ENCODE data around the gene DCK.

DCK gene

GRCh38 chr4:70993181-70994068, at the start of gene DCK:
TSS of gene DCK (plus strand) at chr4:70993649. CDS start at chr4:70993836, 187 bp downstream.
- Mint-ChIP-seq H3K36me3 (peaks cover 44% of the 10 kb centered on the region), H3K4me1 (peaks cover 50% of the 10 kb centered on the region), H3K9me3 (no peaks in the 10 kb centered on the region), H3K4me3 (peak within 1 kb of the TSS; percentile 93), H3K27me3 (no peaks in the 10 kb centered on the region), H3K27ac (peak within 1 kb of the TSS; percentile 89)
- DNase-seq, result peak; percentile 87
- CTCF ChIA-PET, result interaction anchor here (1.1 to 3.2 kb wide), 3 partner anchors 11 to 16 kb away, joined by 3 to 24 read pairs (median 12); no protein-coding TSS in a partner anchor

DNA sequence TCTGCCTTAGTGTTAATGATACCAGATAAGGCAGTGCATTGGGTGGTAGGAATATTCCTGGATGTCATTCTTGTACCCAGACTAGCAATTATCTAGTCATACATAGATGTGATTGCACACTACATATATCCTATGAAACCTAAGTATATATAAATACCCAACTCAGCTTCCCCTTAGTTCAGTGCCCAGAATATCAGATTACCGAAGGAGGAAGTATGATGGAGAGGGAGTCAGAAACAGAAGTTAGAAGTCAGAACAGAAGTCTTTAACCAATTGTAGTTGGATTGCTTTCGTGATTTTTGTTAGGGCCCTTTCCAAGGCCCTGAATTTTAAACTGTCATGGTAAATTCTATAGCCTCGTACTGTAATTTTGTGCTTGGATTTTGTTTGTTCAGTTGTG, 48.4 kb upstream of the DCK start:
- H3K9me3 Mint-ChIP-seq, result no peaks in the 10 kb centered on the region
- no peaks in the 10 kb centered on the region for H3K4me1 Mint-ChIP-seq
- H3K27me3 Mint-ChIP-seq, result no peaks in the 10 kb centered on the region
- CTCF ChIA-PET, result no interaction called here
- no peak for DNase-seq
- H3K36me3 Mint-ChIP-seq, result peaks cover 4% of the 10 kb centered on the region
- no peak overlapping the region for H3K4me3 Mint-ChIP-seq
- H3K27ac Mint-ChIP-seq, result no peak overlapping the region

GRCh38 chr4:70945452-70946055, 47.9 kb upstream of the DCK start:
- Mint-ChIP-seq H3K9me3 (no peaks in the 10 kb centered on the region), H3K4me1 (no peaks in the 10 kb centered on the region), H3K27me3 (no peaks in the 10 kb centered on the region), H3K36me3 (peaks cover 4% of the 10 kb centered on the region), H3K27ac (no peak overlapping the region), H3K4me3 (no peak overlapping the region)
- CTCF ChIA-PET, result no interaction called here
- no peak for DNase-seq

GRCh38 chr4:70946939-70947338, 46.5 kb upstream of the DCK start:
- CTCF ChIA-PET, result interaction anchor here (0.5 kb wide), 1 partner anchor 746 kb away, joined by 3 read pairs; no protein-coding TSS in a partner anchor

DNA sequence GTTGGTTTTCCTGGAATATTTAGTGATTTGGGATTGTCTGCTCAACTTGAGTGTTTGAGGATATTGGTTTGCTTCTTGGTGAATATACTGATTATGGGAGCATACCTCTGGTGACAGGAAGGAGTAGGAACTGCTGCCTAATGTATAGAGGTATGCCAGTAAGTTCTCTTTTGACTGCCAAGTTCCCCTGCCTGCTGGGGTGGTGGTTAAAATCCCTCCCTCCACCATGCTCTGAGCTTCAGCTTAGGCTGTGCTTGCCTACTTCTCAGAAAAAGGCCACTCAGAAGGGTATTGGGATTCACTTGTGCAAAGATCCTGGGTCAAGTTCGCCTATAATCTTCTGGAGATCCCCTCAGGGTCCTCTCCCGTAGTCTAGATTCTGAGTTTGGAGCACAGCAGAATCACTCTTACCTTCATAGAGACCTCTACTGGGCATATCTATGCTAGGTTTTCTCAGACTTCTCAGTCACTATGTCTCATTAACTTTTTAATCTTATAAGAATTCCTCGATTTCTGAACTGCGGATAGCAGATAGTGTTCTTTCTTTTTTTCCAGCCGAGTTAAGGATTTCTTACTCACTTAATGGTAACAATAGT, 44.7 kb upstream of the DCK start:
- CTCF ChIA-PET, result interaction anchor here (1.2 kb wide), 1 partner anchor 38 kb away, joined by 3 read pairs; no protein-coding TSS in a partner anchor
- no peak overlapping the region for H3K4me3 Mint-ChIP-seq
- H3K4me1 Mint-ChIP-seq, result no peaks in the 10 kb centered on the region

More at GRCh38 chr4:70946939-70947338, 46.5 kb upstream of the DCK start:
- DNase-seq, result no peak
- no peaks in the 10 kb centered on the region for H3K4me1 Mint-ChIP-seq
- no peak overlapping the region for H3K27ac Mint-ChIP-seq
- H3K9me3 Mint-ChIP-seq, result no peaks in the 10 kb centered on the region
- peaks cover 4% of the 10 kb centered on the region for H3K36me3 Mint-ChIP-seq
- H3K27me3 Mint-ChIP-seq, result no peaks in the 10 kb centered on the region
- H3K4me3 Mint-ChIP-seq, result no peak overlapping the region

GRCh38 chr4:70954032-70954431, 39.4 kb upstream of the DCK start:
- Mint-ChIP-seq H3K36me3 (no peaks in the 10 kb centered on the region), H3K27me3 (no peaks in the 10 kb centered on the region), H3K27ac (no peak overlapping the region), H3K9me3 (no peaks in the 10 kb centered on the region), H3K4me1 (no peaks in the 10 kb centered on the region), H3K4me3 (no peak overlapping the region)
- CTCF ChIA-PET, result no interaction called here
- DNase-seq, result no peak

More for the DNA sequence above, 44.7 kb upstream of the DCK start:
- DNase-seq, result no peak
- Mint-ChIP-seq H3K36me3 (no peaks in the 10 kb centered on the region), H3K27ac (no peak overlapping the region), H3K27me3 (no peaks in the 10 kb centered on the region), H3K9me3 (no peaks in the 10 kb centered on the region)

DNA sequence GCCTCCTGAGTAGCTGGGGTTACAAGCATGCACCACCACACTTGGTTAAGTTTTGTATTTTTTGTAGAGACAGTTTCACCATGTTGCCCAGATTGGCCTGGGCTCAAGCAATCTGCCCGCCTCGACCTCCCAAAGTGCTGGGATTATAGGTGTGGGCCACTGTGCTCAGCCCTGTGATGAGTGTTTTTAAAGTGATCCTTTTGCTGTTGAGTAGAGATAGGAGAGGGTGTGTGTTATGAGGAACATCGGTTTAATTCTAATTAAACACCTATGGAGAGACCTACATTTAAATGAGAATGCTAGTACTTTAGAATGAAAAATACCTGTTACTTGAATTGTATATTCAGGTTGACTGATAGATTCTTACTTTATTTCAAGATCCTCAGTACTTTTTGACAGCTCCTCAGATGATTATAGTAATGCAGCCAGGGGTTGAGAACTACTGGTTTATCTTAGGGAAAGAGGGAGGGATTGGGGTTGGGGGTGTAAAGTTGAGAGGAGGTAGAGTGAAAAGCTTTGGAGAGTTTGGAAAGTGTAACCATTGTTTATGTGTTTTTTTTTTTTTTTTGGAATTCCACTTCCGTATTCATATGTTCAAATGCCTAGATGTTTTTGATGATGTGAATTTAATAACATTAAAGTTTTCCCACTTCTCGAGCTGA, 36.8 kb upstream of the DCK start:
- Mint-ChIP-seq H3K27me3 (no peaks in the 10 kb centered on the region), H3K36me3 (no peaks in the 10 kb centered on the region), H3K4me1 (no peaks in the 10 kb centered on the region), H3K9me3 (no peaks in the 10 kb centered on the region), H3K4me3 (no peak overlapping the region), H3K27ac (no peak overlapping the region)
- CTCF ChIA-PET, result no interaction called here
- DNase-seq, result no peak

- H3K4me1 Mint-ChIP-seq, result no peaks in the 10 kb centered on the region
- no peaks in the 10 kb centered on the region for H3K9me3 Mint-ChIP-seq
- no peaks in the 10 kb centered on the region for H3K27me3 Mint-ChIP-seq
- no peak overlapping the region for H3K27ac Mint-ChIP-seq
- CTCF ChIA-PET, result interaction anchor here (1.4 kb wide), 2 partner anchors 8 to 52 kb away, joined by 3 to 4 read pairs; no protein-coding TSS in a partner anchor
- no peak for DNase-seq
- no peak overlapping the region for H3K4me3 Mint-ChIP-seq
- peaks cover 2% of the 10 kb centered on the region for H3K36me3 Mint-ChIP-seq
Measured at GRCh38 chr4:70958681-70959080, 34.8 kb upstream of the DCK start.

DNA sequence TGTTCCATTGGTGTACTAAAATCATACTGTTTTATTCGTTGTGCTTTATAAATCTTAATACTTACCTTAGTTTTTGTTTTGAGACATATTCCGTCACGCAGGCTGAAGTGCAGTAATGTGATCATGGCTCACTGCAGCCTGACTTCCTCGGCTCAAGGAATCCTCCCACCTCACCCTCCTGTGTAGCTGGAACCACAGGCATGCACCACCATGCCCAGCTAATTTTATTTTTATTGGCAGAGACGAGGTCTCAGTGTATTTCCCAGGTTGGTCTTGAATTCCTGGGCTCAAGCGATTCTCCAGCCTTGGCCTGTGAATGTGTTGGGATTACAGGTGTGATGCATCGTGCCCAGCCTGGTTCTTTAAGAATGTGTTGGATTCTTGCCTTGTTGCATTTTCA, 24.4 kb upstream of the DCK start:
- CTCF ChIA-PET, result interaction anchor here (2.0 kb wide), 1 partner anchor 41 kb away, joined by 7 read pairs; no protein-coding TSS in a partner anchor
- H3K9me3 Mint-ChIP-seq, result no peaks in the 10 kb centered on the region
- H3K27me3 Mint-ChIP-seq, result no peaks in the 10 kb centered on the region
- H3K27ac Mint-ChIP-seq, result no peak overlapping the region
- peaks cover 6% of the 10 kb centered on the region for H3K36me3 Mint-ChIP-seq
- no peak overlapping the region for H3K4me3 Mint-ChIP-seq
- no peak for DNase-seq
- peaks cover 14% of the 10 kb centered on the region for H3K4me1 Mint-ChIP-seq

GRCh38 chr4:70976252-70976651, 17.2 kb upstream of the DCK start:
- Mint-ChIP-seq H3K4me3 (no peak overlapping the region), H3K27ac (no peak overlapping the region), H3K4me1 (peaks cover 8% of the 10 kb centered on the region), H3K9me3 (no peaks in the 10 kb centered on the region), H3K36me3 (peaks cover 14% of the 10 kb centered on the region), H3K27me3 (no peaks in the 10 kb centered on the region)
- CTCF ChIA-PET, result interaction anchor here (1.0 kb wide), 1 partner anchor 19 kb away, joined by 3 read pairs; no protein-coding TSS in a partner anchor
- DNase-seq, result no peak

GRCh38 chr4:70979445-70980008, 13.9 kb upstream of the DCK start:
- Mint-ChIP-seq H3K36me3 (peaks cover 9% of the 10 kb centered on the region), H3K4me1 (no peaks in the 10 kb centered on the region), H3K27ac (no peak overlapping the region), H3K9me3 (no peaks in the 10 kb centered on the region), H3K4me3 (no peak overlapping the region), H3K27me3 (no peaks in the 10 kb centered on the region)
- DNase-seq, result no peak
- CTCF ChIA-PET, result no interaction called here

DNA sequence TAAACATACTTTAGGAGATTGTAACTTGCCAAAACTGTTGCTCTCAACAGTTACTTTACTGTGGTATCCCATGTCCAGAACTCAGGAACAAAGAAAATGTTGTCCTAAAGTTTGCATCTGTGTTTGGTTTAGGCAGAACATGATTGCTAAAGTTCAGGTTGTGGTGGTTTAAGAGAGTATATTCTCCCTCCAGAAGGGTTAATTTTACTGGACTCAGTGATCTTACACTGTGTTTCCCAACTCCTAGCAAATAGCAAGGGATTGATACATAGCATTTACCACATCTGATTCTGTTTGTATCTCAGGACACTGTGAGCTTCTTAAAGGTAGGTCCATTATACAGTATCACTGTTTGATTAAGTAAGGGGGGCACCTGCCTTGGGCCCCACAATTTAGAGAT, 13.3 kb upstream of the DCK start:
- Mint-ChIP-seq H3K36me3 (peaks cover 6% of the 10 kb centered on the region), H3K9me3 (no peaks in the 10 kb centered on the region), H3K27me3 (no peaks in the 10 kb centered on the region), H3K27ac (no peak overlapping the region), H3K4me3 (no peak overlapping the region), H3K4me1 (no peaks in the 10 kb centered on the region)
- no peak for DNase-seq
- CTCF ChIA-PET, result no interaction called here

DNA sequence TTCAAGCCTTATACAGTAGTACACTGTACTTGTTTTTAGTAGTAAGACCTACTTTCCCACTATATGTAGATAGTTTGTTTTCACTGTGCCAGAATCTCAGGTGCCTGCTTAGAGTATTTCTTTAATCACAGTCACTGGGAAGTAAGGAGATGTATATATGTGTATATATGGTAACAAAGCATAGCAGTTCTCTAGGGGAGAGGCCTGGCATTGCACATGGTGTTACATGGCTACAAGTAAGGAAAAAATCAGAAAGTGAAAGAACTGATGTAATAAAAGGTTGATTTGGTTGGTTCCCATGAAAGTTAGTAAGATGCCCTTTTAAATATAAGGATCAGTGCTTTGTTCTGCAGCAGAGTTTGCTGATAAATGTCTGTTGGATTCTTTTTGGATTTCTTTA, 9.3 kb upstream of the DCK start:
- Mint-ChIP-seq H3K36me3 (no peaks in the 10 kb centered on the region), H3K27ac (no peak overlapping the region), H3K9me3 (no peaks in the 10 kb centered on the region), H3K27me3 (no peaks in the 10 kb centered on the region), H3K4me1 (no peaks in the 10 kb centered on the region), H3K4me3 (no peak overlapping the region)
- CTCF ChIA-PET, result no interaction called here
- no peak for DNase-seq

DNA sequence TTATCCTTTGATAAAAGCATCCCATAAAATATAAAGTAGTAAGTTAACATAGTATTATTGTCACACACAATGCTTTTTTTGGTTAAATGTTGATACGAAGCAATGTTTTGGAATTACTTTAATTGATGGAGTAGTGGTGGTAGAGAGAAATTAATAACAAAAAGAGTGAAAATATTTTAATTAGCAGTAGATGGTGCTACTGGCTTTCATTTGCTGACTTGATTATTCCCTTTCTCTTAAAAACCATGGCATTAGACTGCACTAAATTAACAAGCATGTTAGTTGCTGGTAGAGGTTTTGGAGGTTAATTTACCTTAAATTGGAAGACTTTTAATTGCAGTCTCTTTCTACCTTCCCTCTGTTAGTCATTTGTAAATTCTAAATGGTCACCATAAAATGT, 8.9 kb upstream of the DCK start:
- no peak for DNase-seq
- H3K36me3 Mint-ChIP-seq, result no peaks in the 10 kb centered on the region
- no peak overlapping the region for H3K27ac Mint-ChIP-seq
- H3K4me1 Mint-ChIP-seq, result no peaks in the 10 kb centered on the region
- no peaks in the 10 kb centered on the region for H3K9me3 Mint-ChIP-seq
- no peaks in the 10 kb centered on the region for H3K27me3 Mint-ChIP-seq
- CTCF ChIA-PET, result no interaction called here
- H3K4me3 Mint-ChIP-seq, result no peak overlapping the region

Data from activated naive CD4-positive, alpha-beta T cell treated with anti-CD3 and anti-CD28 coated beads, Interleukin-2, amount 10 ng/mL, durations not matched to agents 7 days and 5 days (primary cell).